NCI-H2029 treated with DMSO at 0.1 percent for 48 hours (cell line): Measurements from ENCODE around the gene PNPLA7.
"Not testable (repeated sequence)": the region's sequence is repeated elsewhere in the genome, so short reads cannot be mapped to it uniquely, and the experiment has no call there.

Experiments used
- DNase-seq: peaks from one replicate; lab custom pipeline; 2025; lab: John Stamatoyannopoulos, UW

The PNPLA7 gene

DNA sequence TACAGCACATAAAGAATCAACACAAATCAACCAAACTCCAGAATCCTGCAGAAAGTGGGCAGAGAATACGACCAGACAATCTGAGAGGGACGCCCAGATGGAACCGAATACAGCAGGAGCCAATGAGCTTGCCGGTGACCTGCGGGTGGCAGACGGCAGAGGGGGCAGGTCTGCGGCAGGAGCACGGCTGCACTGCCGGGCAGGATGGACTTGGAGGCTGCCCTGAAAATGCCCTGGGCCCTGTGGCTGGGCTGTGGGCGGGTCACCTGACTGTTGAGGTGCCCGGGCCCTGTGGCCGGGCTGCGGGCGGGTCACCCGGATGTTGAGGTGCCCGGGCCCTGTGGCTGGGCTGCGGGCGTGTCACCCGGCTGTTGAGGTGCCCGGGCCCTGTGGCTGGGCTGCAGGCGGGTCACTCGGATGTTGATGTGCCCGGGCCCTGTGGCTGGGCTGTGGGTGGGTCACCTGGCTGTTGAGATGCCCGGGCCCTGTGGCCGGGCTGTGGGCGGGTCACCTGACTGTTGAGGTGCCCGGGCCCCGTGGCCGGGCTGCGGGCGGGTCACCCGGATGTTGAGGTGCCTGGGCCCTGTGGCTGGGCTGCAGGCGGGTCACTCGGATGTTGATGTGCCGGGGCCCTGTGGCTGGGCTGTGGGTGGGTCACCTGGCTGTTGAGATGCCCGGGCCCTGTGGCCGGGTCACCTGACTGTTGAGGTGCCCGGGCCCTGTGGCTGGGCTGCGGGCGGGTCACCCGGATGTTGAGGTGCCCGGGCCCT is 36.2 kb downstream of the PNPLA7 start:
- not testable (repeated sequence) for DNase-seq

GRCh38 chr9:137513136-137513535 is 37.1 kb downstream of the PNPLA7 start:
- not testable (repeated sequence) for DNase-seq

- no peak for DNase-seq
Observed at GRCh38 chr9:137511758-137512463, 38.3 kb downstream of the PNPLA7 start.

GRCh38 chr9:137511126-137511525 is 39.1 kb downstream of the PNPLA7 start:
- DNase-seq = not testable (repeated sequence)

- no peak for DNase-seq
Observed at GRCh38 chr9:137509198-137509597, 41.0 kb downstream of the PNPLA7 start.

- no peak for DNase-seq
Observed at GRCh38 chr9:137506702-137507171, 43.5 kb downstream of the PNPLA7 start.

DNA sequence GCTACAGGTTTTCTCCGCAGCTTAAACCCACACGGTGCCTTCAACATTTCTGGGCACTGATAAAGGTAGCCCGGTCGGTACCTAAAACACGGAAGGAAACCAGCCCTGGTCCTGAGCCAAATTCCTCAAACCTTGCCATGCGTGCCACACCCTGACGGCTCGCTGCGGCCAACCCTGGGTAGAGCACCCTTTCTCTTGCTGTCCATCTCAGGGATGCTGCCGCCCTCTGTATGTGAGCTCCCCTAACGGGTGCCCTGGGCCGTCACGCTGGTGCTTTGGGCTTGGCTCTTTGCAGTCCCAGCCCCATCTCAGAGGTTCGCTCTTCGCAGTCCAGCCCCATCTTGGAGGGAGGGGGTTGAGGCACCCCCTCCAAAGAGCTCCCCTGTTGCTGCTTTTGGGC is 43.9 kb downstream of the PNPLA7 start:
- DNase-seq = no peak

DNA sequence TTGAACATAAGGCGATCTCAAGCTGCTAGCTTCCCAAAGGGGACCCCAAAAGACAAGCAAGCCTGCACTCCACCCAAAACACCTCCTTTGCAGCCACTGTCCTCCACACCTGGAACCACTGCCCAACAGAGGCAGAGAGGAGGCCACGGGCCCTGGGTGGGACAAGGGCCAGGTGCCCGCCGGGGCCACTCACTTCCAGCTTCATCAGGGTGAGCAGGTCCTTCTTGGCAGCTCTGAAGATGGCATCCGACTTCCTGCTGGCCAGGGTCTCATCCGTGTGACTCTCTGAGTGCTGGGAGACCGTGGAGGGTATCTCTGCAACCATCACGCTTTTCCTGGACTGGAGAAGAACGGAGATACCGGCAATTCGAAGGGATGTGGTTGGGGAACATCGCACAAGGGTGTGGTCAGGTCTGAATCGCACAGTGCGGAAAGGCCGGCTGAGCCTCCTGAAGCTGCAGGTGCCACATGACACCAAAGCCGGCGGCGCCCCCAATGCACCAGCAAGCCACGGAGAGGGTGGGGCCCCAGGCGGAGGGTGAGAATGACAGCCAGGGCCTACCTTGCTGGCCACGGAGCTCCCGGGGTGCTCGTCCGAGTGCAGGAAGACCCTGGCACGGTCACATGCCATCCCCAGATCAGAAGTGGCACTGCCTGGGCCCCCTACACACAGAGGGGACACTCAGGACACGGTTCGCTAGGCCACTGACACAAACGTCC is 44.6 kb downstream of the PNPLA7 start:
- no peak for DNase-seq

DNA sequence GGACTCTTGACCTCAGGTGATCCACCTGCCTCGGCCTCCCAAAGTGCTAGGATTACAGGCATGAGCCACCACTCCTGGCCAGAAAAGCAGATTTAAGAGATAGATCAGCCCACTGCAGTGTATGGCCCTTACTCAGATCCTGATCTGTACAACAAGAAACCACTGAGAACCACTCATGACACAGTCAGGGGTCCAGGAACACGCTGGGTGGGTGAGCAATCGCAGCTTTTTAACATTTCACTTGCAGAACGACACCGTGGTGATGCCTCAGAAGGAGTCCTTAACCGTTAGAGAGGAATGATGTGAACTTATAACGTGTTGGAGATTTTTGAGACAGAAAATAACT is 45.8 kb downstream of the PNPLA7 start:
- DNase-seq = no peak

- no peak for DNase-seq
Observed at GRCh38 chr9:137502008-137502911, 47.9 kb downstream of the PNPLA7 start.

DNA sequence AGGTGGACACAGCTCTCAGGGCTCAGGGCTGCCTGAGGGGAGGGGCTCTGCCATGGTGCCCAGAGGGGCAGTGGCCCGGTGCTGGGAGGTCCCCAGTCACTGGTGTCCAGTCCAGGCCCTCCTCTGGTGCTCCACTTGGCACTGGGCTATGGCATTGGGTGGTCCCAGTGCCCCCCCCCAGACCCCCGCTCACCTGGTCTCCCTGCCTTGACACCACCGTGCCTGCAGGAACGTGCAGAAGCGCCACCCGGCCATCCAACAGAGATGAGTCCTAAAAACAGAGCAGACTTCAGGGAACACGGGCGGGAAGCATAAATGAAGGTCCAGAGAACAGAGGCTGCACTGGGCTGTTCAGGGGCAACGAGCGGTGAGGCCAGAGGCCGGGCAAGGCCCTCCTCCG is 48.7 kb downstream of the PNPLA7 start:
- DNase-seq = no peak

DNA sequence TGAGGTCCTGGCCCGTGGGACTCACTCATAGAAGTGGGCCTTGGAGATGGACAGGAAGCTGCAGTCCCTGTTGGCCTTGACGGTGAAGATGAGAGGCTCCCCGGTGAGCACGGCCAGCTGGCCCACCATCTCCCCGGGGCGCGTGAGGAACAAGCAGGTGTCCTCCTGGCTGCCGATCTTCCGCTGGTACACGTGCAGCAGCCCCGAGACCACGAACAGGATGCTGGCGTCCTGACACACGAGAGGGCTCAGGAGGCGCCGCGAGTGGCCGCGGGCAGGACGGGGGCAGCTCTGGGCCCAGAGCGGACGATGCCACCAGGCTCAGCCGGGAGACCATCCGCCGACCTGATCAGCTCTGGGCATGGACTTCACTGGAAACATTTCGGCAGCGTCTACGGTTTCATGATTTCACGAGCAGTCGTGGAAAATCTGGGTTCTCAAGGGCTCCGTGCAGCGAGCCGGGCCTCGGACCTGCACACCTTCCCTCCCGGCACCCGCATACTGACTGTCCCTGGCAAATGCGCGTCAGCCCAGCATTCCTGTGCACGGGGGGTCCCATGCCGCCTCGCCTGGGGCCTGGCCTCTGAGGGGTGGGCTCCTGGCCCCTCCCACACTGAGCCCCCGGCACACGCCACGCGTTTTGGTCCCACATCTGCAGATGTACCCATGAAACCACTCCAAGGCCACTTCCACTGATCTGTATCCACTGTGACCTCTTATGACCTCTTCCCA is 49.4 kb downstream of the PNPLA7 start:
- no peak for DNase-seq

DNA sequence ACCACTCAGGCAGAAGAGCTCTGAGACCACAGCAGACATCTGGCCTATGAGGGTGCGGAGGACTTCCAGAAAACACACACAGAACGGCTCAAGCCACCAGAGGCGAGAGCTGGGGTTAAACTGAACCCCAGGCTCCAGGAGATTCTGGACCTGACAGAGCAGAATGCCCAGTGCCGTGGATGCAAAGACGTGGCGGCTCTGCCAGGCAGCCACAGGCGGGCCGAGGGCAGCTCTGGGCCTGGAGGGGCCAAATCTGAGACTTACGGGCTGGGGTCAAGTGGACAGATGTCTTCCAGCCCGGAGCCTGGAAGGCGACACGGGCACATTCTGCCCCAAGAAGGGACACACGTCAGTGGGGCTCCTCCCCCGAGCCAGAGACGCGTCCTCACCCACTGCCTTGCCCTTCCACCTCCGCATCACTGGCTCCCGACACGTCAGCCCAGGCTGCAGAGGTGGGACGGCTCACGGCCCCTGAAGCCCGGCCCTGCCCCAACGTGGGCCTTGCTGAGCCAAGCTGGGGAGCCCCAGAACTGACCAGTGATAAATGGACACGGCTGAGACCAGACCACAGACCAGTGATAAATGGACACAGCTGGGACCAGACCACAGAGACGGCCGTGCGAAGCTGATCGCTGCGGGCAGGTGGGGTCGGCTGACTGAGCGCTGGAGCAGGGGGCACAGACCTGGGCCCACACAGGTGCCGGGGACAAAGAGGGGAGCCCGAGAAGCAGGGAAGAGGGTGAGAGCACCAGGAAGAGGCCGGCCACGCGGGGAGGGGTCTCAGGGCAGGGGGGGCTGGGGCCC is 50.1 kb downstream of the PNPLA7 start:
- no peak for DNase-seq

- DNase-seq = no peak
Observed at GRCh38 chr9:137499416-137499815, 50.8 kb downstream of the PNPLA7 start.

DNA sequence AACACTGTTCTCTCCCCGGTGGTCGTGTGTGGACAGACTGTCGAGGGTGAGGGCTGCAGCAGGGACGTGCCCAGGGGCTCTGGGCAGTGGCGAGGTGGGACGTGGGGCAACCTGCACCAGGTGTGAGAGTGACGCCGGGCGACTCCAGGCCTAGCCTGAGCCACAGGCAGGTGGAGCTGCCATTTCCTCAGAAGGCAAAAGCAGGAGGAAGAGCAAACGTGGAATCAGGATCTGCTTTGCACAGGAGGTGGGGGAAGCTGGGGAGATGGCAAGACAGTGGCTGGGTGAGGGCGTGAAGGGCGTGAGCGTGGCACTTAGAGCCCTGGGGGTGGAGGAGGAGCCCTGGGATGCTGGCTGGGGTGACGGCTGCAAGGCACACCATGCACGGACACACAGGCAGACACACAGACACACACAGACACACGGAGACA is 51.5 kb downstream of the PNPLA7 start:
- DNase-seq = no peak

GRCh38 chr9:137497921-137498719 is 52.1 kb downstream of the PNPLA7 start:
- no peak for DNase-seq

DNA sequence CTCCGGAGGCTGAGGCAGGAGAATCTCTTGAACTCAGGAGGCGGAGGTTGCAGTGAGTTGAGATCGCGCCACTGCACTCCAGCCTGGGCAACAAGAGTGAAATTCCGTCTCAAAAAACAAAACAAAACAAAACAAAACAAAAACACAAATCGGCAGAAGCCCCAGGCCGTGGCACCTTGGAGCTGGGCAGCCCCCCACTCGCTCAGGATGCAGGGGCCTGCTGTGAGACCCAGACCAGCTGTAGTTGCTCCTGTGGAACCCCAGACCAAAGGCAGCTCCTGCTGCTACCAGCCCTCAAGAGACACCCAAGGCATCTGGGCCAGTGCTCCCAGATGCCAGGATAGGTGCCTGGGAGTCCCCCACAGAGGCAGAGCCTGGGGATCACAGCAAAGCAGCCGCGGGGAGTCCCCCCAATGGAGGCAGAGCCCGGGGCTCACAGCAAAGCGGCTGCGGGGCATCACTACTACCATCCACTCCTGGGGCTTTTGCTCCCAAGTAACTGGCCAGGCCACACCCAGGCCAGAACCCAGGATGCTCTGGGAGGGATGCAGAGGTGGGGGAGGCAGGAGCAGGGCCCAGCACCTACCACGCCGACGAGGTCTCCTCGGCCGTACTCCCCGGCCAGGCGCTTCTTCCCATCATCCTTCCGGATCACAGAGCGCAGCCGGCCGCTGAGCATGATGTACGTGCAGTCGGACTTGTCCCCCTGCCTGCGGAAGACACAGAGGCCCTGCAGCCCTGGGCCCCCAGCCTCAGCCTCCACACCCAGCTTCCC is 53.4 kb downstream of the PNPLA7 start:
- DNase-seq = no peak

DNA sequence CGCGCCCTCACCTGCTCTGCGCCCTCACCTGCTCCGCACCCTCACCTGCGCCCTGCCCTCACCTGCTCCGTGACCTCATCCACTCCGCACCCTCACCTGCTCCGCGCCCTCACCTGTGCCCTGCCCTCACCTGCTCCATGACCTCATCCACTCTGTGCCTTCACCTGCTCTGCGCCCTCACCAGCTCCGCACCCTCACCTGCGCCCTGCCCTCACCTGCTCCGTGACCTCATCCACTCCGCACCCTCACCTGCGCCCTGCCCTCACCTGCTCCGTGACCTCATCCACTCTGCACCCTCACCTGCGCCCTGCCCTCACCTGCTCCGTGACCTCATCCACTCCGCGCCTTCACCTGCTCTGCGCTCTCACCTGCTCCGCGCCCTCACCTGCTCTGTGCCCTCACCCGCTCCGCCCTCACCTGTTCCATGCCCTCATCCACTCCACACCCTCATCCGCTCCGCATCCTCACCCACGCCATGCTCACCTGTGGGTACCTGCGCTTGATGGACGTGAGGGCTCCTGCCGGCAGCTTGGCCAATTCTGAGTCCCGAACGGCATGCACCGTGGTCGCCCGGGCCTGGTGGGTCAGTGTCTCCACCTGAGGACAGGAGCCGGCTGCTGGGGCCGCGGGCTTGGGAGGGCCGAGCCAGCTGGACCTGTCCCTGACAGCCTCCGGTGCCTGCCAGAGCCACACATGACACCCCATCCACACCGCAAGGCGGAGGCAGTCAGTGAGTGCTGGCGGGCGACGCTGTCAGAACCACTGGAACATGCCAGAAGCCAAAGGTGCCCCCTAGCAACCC is 55.5 kb downstream of the PNPLA7 start:
- no peak for DNase-seq
